ENCODE results near the gene VARS2.
"Not testable (repeated sequence)": the region's sequence is repeated elsewhere in the genome, so short reads cannot be mapped to it uniquely, and the experiment has no call there.

- not testable (repeated sequence) for TF ChIP-seq CTCF (IDR thresholded peaks at IDR 0.05; ENCODE audit: low read depth, low read length); EZH2phosphoT487 (IDR thresholded peaks at IDR 0.05; ENCODE audit: low read depth)
These were observed 11.8 kb upstream of the VARS2 start for GRCh38 chr6:30902196-30902595.
